Panc1 (cell line): ENCODE measurements around the gene METTL24.

Experiments
- POLR2AphosphoS5 ChIP-seq: IDR thresholded peaks from 2 replicates; pipeline ENCODE4 v1.6.1; 2012; ENCODE audit warnings: mild to moderate bottlenecking, low read depth, low read length, moderate library complexity
- TF ChIP-seq, protein P1 (sequence below): fragments of 450-650 bp; IDR thresholded peaks from 2 replicates; pipeline ENCODE4 v1.5.1; 2017; ENCODE audit warnings: mild to moderate bottlenecking

DNA sequence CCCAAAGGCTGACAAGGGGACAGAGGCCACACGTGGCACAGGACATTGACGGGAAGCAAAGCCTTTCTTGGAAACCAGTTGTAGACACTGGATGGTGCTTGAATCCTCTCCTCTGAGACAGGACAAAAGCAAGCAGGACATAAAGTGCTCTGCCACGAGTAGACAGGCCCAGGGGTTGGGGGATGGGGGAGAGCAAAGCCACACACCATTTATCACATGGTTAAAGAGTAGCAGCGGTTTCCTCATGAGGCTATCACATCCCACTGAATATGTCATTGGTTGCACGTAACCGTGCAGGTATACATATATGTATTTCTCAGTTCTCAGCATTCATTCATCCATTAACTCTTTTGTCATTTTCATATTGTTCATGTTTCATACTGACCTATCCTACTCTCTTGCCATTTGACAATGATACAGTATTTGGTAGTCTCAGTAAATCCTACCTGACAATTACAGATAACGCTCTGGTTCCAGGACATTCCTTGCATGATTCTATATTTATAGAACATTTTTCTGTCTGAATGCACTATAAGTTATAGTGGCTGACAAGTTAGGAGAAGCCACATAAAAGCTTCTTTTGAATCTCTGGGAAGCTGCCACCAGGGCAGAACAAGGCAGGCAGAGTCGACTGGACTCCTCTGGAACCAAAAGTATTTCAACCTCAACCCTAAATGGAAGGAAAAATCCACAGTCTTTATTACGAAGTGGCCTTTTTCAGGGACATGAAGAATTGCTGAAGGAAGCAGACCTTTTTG, 23.5 kb downstream of the METTL24 start:
- TF ChIP-seq, protein P1, sequence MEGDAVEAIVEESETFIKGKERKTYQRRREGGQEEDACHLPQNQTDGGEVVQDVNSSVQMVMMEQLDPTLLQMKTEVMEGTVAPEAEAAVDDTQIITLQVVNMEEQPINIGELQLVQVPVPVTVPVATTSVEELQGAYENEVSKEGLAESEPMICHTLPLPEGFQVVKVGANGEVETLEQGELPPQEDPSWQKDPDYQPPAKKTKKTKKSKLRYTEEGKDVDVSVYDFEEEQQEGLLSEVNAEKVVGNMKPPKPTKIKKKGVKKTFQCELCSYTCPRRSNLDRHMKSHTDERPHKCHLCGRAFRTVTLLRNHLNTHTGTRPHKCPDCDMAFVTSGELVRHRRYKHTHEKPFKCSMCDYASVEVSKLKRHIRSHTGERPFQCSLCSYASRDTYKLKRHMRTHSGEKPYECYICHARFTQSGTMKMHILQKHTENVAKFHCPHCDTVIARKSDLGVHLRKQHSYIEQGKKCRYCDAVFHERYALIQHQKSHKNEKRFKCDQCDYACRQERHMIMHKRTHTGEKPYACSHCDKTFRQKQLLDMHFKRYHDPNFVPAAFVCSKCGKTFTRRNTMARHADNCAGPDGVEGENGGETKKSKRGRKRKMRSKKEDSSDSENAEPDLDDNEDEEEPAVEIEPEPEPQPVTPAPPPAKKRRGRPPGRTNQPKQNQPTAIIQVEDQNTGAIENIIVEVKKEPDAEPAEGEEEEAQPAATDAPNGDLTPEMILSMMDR = no peak
- no peak for TF ChIP-seq POLR2AphosphoS5
